Mucosa of rectum (tissue), 2 donors: ENCODE measurements around the gene BPTF.
"Not testable (repeated sequence)": the region's sequence is repeated elsewhere in the genome, so short reads cannot be mapped to it uniquely, and the experiment has no call there.

ENCODE experiments used
- H3K27ac ChIP-seq, 2 donors: one replicate each; pipeline ENCODE4 v1.7.0; 2013; ENCODE audit warnings: inconsistent platforms in 2 of 2, low read depth in 2 of 2, low read length in 2 of 2
- H3K27me3 ChIP-seq, 2 donors: one replicate each; pipeline ENCODE4 v1.7.0; 2013; ENCODE audit warnings: low read length in 2 of 2; ENCODE audit not compliant: control insufficient read depth in 2 of 2, insufficient read depth in 2 of 2
- H3K36me3 ChIP-seq, 2 donors: one replicate each; pipeline ENCODE4 v1.7.0; 2013; ENCODE audit warnings: low read length in 2 of 2; ENCODE audit not compliant: control insufficient read depth in 2 of 2, insufficient read depth in 2 of 2
- H3K4me1 ChIP-seq, 2 donors: one replicate each; pipeline ENCODE4 v1.7.0; 2013; ENCODE audit warnings: low read length in 2 of 2, mild to moderate bottlenecking in 1 of 2; ENCODE audit not compliant: control insufficient read depth in 2 of 2, insufficient read depth in 2 of 2
- H3K4me3 ChIP-seq, 2 donors: one replicate each; pipeline ENCODE4 v1.7.0; 2013; ENCODE audit warnings: low read length in 2 of 2
- H3K9ac ChIP-seq, 2 donors: one replicate each; pipeline ENCODE4 v1.7.0; 2013; ENCODE audit warnings: low read length in 2 of 2, low read depth in 1 of 2, mild to moderate bottlenecking in 1 of 2
- H3K9me3 ChIP-seq, 2 donors: one replicate each; pipeline ENCODE4 v1.7.0; 2013; ENCODE audit warnings: low read length in 2 of 2; ENCODE audit not compliant: control insufficient read depth in 2 of 2
- donor health status: healthy.
- donor health status: Normal muscosa, but diverticular disease.

Gene BPTF

DNA sequence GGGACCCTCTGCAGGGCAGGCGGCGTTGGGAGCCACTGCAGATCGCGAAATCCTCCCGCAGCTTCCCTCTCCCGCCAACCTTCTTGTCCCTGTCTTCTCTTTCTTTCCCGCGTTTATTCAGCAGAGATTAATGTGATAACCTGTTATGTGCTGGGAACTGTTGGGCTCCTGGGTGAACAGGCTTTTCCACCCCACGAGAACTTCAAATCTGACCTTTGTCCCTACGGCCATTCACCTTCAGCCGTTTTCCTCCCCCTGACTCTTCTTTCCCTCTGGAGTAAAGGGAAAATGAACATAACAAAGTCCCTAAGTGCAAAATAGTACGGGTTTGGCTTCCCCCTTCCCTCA is 195.1 kb downstream of the BPTF start:
- Histone ChIP-seq H3K9ac (peak overlapping the region; percentile 70 to 86), H3K9me3 (no peaks in the 10 kb centered on the region), H3K27me3 (no peaks in the 10 kb centered on the region), H3K4me1 (peaks cover 0 to 4% of the 10 kb centered on the region in 2 donors), H3K36me3 (no peaks in the 10 kb centered on the region), H3K4me3 (peak overlapping the region; percentile 67 to 86), H3K27ac (peak overlapping the region; percentile 64 to 84)

DNA sequence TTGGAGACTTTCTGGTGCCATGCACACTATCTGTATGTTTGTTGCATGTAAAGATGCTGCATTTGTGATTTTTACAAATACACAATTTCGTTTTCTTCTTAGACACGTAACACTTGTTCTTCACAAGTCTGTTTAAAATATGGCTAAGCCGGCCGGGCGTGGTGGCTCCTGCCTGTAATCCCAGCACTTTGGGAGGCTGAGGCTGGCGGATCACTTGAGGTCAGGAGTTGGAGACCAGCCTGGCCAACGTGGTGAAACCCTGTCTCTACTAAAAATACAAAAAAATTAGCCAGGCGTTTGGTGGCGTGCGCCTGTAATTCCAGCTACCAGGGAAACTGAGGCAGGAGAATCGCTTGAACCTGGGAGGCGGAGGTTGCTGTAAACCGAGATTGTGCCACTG is 195.5 kb downstream of the BPTF start:
- not testable (repeated sequence) for H3K4me1 ChIP-seq, H3K27me3 ChIP-seq, H3K36me3 ChIP-seq, H3K9me3 ChIP-seq
- peak overlapping the region; percentile 67 to 86 for H3K4me3 ChIP-seq
- peak overlapping the region; percentile 64 to 84 for H3K27ac ChIP-seq
- peak overlapping the region; percentile 70 to 86 for H3K9ac ChIP-seq

DNA sequence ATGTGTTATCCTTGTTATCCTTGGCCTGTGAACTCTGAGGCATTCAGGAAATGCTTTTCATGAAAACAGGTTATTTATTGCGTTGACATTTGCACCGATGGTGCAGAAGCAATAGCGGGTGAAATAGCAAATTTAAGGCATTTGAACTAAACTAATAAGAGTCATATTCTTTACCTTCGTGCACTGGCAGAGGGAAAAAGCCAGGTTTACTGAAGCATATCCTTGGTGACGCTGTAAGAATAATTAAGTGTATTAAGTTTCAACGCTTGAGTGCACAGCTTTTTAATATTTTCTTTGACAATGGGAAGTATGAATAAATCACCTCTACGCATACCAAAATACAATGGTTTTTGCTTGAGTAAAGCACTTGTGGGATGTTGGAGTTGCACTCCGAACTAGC is 196.7 kb downstream of the BPTF start:
- no peak overlapping the region for H3K9ac ChIP-seq
- no peaks in the 10 kb centered on the region for H3K9me3 ChIP-seq
- H3K4me3 ChIP-seq: no peak overlapping the region

DNA sequence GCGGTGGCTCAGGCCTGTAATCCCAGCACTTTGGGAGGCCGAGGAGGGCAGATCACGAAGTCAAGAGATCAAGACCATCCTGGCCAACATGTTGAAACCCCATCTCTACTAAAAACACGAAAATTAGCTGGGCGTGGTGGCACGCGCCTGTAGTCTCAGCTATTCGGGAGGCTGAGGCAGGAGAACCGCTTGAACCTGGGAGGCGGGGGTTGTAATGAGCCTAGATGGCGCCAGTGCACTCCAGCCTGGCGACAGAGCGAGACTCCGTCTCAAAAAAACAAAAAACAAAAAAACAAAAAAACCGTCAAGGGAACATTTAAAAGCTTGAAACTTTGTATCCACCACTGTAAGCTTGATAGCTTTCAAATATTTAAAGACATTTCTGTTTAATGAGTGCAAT is 197.2 kb downstream of the BPTF start:
- not testable (repeated sequence) for H3K9ac ChIP-seq, H3K27me3 ChIP-seq, H3K9me3 ChIP-seq, H3K27ac ChIP-seq, H3K4me3 ChIP-seq, H3K36me3 ChIP-seq, H3K4me1 ChIP-seq

More for the DNA sequence above, 196.7 kb downstream of the BPTF start:
- peaks cover 0 to 4% of the 10 kb centered on the region in 2 donors for H3K4me1 ChIP-seq
- no peak overlapping the region for H3K27ac ChIP-seq
- no peaks in the 10 kb centered on the region for H3K27me3 ChIP-seq
- H3K36me3 ChIP-seq: no peaks in the 10 kb centered on the region

DNA sequence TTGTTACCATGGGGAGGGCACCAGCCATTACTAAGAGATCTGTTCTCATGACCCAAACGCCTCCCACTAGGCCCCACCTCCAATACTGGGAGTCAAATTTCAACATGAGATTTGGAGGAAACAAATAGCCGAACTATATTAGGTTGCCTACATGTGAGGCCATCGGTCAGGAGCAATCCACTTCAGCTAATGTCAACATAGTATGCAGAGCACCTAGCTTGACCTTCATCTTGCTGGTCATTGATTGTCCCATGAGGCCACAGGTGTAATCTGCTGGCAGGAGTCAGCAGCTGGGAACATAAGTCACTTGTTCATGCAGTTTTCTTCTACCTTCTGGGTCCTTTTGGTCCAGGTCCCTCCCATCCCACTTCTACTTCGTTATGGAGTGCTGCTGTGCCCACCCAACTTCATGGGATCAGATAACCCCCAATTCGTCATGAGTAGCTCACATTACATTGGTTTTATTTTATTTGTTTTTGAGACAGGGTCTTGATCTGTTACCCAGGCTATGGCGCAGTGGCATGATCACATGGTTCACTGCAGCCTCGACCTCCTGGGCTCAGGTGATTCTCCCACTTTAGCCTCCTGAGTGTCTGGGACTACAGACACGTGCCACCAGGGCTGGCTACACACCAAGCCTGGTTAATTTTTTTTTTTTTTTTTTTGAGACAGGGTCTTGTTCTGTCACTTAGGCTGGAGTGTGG is 204.4 kb downstream of the BPTF start:
- Histone ChIP-seq H3K4me3 (no peak overlapping the region), H3K4me1 (no peaks in the 10 kb centered on the region), H3K27ac (no peak overlapping the region), H3K9me3 (no peaks in the 10 kb centered on the region), H3K27me3 (no peaks in the 10 kb centered on the region), H3K36me3 (no peaks in the 10 kb centered on the region), H3K9ac (no peak overlapping the region)
